Sigmoid colon (tissue), 4 donors: ENCODE measurements around the gene MICAL2.

Experiments used
- EP300 ChIP-seq, 4 donors: sonication (generic); formaldehyde crosslinking; IDR thresholded peaks; one replicate each; pipeline ENCODE4 v1.6.1; 2017; ENCODE audit warnings: antibody characterized with exemption in 4 of 4
- POLR2AphosphoS5 ChIP-seq, 4 donors: sonication (generic); formaldehyde crosslinking; IDR thresholded peaks; one replicate each; pipeline ENCODE4 v1.6.1; 2017; ENCODE audit warnings: antibody characterized with exemption in 4 of 4
- TF ChIP-seq, protein P1 (sequence below), 4 experiments: fragments of 450-650 bp in 3 of 4; fragments of 200-600 bp in 1 of 4; IDR thresholded peaks; one replicate each; pipeline ENCODE4 v1.5.1; 2016 to 2019; ENCODE audit warnings: antibody characterized with exemption in 4 of 4, mild to moderate bottlenecking in 3 of 4, moderate library complexity in 2 of 4

GRCh38 chr11:12061851-12062560, 48.4 kb upstream of the MICAL2 start:
- TF ChIP-seq, protein P1, sequence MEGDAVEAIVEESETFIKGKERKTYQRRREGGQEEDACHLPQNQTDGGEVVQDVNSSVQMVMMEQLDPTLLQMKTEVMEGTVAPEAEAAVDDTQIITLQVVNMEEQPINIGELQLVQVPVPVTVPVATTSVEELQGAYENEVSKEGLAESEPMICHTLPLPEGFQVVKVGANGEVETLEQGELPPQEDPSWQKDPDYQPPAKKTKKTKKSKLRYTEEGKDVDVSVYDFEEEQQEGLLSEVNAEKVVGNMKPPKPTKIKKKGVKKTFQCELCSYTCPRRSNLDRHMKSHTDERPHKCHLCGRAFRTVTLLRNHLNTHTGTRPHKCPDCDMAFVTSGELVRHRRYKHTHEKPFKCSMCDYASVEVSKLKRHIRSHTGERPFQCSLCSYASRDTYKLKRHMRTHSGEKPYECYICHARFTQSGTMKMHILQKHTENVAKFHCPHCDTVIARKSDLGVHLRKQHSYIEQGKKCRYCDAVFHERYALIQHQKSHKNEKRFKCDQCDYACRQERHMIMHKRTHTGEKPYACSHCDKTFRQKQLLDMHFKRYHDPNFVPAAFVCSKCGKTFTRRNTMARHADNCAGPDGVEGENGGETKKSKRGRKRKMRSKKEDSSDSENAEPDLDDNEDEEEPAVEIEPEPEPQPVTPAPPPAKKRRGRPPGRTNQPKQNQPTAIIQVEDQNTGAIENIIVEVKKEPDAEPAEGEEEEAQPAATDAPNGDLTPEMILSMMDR (IDR thresholded peaks at IDR 0.05) = no peak
- TF ChIP-seq POLR2AphosphoS5 (IDR thresholded peaks at IDR 0.05) = no peak
- no peak for TF ChIP-seq EP300 (IDR thresholded peaks at IDR 0.05)
